HepG2 (cell line): ENCODE data around the gene GBGT1. TPM values are rescaled to one million over a fixed set of nuclear protein-coding genes. Genes with fewer than 3 reads are reported as not detected.

ENCODE experiments used
- ARNTL ChIP-seq: sonication (generic); formaldehyde crosslinking; IDR thresholded peaks from 2 replicates; pipeline ENCODE4 v1.4.0; 2020; ENCODE audit warnings: mild to moderate bottlenecking, missing genetic modification reagents
- DRAP1 ChIP-seq: IDR thresholded peaks from 2 replicates; pipeline ENCODE4 v1.6.1; 2016; ENCODE audit warnings: missing genetic modification reagents, missing compliant biosample characterization
- FOXA1 ChIP-seq, 2 experiments: fragments of 450-650 bp in 1 of 2; sonication (generic) in 1 of 2; formaldehyde crosslinking in 1 of 2; IDR thresholded peaks; 2 replicates each; pipeline versions ENCODE4 v1.4.0 to v1.6.1; 2016 to 2020; ENCODE audit warnings: missing genetic modification reagents in 1 of 2
- FOXJ3 ChIP-seq: sonication (generic); formaldehyde crosslinking; IDR thresholded peaks from 2 replicates; pipeline ENCODE4 v1.4.0; 2020; ENCODE audit warnings: missing genetic modification reagents, mild to moderate bottlenecking, borderline replicate concordance
- HOXA7 ChIP-seq: sonication (generic); formaldehyde crosslinking; IDR thresholded peaks from 2 replicates; pipeline ENCODE4 v1.8.1; 2022; ENCODE audit warnings: mild to moderate bottlenecking, missing genetic modification reagents, moderate library complexity
- NCOA2 ChIP-seq: sonication (generic); formaldehyde crosslinking; IDR thresholded peaks from 2 replicates; pipeline ENCODE4 v1.8.0; 2022; ENCODE audit warnings: inconsistent platforms
- NPAS2 ChIP-seq: sonication (generic); formaldehyde crosslinking; IDR thresholded peaks from 2 replicates; pipeline ENCODE4 v1.8.0; 2022; ENCODE audit warnings: mild to moderate bottlenecking, missing genetic modification reagents, borderline replicate concordance
- RBM39 ChIP-seq: fragments of 200-400 bp; formaldehyde crosslinking; IDR thresholded peaks from one replicate; pipeline ENCODE4 v1.6.1; 2018; ENCODE audit warnings: antibody characterized with exemption, mild to moderate bottlenecking, low read depth, low read length; ENCODE audit not compliant: poor library complexity, severe bottlenecking
- SKIL ChIP-seq: sonication (generic); formaldehyde crosslinking; IDR thresholded peaks from 2 replicates; pipeline ENCODE4 v1.8.0; 2022; ENCODE audit warnings: missing genetic modification reagents, mild to moderate bottlenecking, moderate library complexity, borderline replicate concordance
- SNAPC2 ChIP-seq: sonication (generic); formaldehyde crosslinking; IDR thresholded peaks from 2 replicates; pipeline ENCODE4 v1.8.1; 2022; ENCODE audit warnings: mild to moderate bottlenecking, missing genetic modification reagents
- ZBTB40 ChIP-seq, 2 experiments: fragments of 450-650 bp in 1 of 2; sonication (generic) in 1 of 2; formaldehyde crosslinking in 1 of 2; IDR thresholded peaks; 2 replicates each; pipeline versions ENCODE4 v1.6.1 to v1.8.0; 2016 to 2022; ENCODE audit warnings: antibody characterized with exemption in 1 of 2, mild to moderate bottlenecking in 1 of 2, missing genetic modification reagents in 1 of 2
- ZNF282 ChIP-seq: fragments of 450-650 bp; IDR thresholded peaks from 2 replicates; pipeline ENCODE4 v1.6.1; 2018; ENCODE audit not compliant: partially characterized antibody
- ZSCAN22 ChIP-seq: sonication (generic); formaldehyde crosslinking; IDR thresholded peaks from 2 replicates; pipeline ENCODE4 v1.4.0; 2020; ENCODE audit warnings: mild to moderate bottlenecking, missing genetic modification reagents
- ZSCAN5A ChIP-seq: sonication (generic); formaldehyde crosslinking; IDR thresholded peaks from 2 replicates; pipeline ENCODE4 v1.8.0; 2022; ENCODE audit warnings: mild to moderate bottlenecking, missing genetic modification reagents, borderline replicate concordance
- polyA plus RNA-seq, 8 experiments: library from polyadenylated mRNA; depleted of rRNA in 3 of 8; stranded (reverse) in 7 of 8; unstranded in 1 of 8; fragments of >200 nt; fragmentation: Illumina TruSeq in 4 of 8; extraction: Trizol in 4 of 8; gene quantifications; 2 replicates each; pipeline versions ENCODE4 v1.2.1 to v1.2.3, GENCODE V29; 2011 to 2016; ENCODE audit warnings: low read depth in 4 of 8, missing spikeins in 1 of 8, mixed read lengths in 1 of 8; ENCODE audit not compliant: insufficient read depth in 1 of 8
- total RNA-seq, 5 experiments: library from RNA; depleted of rRNA; stranded (reverse); fragments of >200 nt; fragmentation: Illumina TruSeq; extraction: Trizol; gene quantifications; 2 replicates each; pipeline ENCODE4 v1.2.3, GENCODE V29; 2016; ENCODE audit warnings: low read depth in 1 of 5

Gene GBGT1
- total and polyA plus RNA-seq, 2 of the 13 experiments (the other 11 are each of a cell fraction or from before 2014, with no cell fraction given), result not detected

- TF ChIP-seq ZBTB40 (IDR thresholded peaks at IDR 0.05) (no peak), ZBTB40 (CRISPR knock-in tag; IDR thresholded peaks at IDR 0.05) (peak; percentile 65; the same call in 1 of the 2 replicates), SKIL (CRISPR knock-in tag) (0 out of 2 replicates have a peak, but pooled peaks have one; percentile 69), RBM39 (no peak), ZNF282 (no peak), SNAPC2 (CRISPR knock-in tag) (peak; percentile 65; the same call in 1 of the 2 replicates), FOXA1 (IDR thresholded peaks at IDR 0.05) (no peak), FOXA1 (CRISPR knock-in tag; IDR thresholded peaks at IDR 0.05) (0 out of 2 replicates have a peak, but pooled peaks have one; percentile 14), ARNTL (CRISPR knock-in tag) (peak; percentile 100), ZSCAN5A (no peak), HOXA7 (CRISPR knock-in tag) (no peak), ZSCAN22 (CRISPR knock-in tag) (no peak), DRAP1 (CRISPR knock-in tag) (no peak), FOXJ3 (no peak), NPAS2 (CRISPR knock-in tag) (no peak), NCOA2 (peak; percentile 36; the same call in 1 of the 2 replicates)
Observed at GRCh38 chr9:133149130-133150015, 14.3 kb downstream of the GBGT1 start (continued).
